H1 (cell line): ENCODE results near the gene OR6K6. TPM values are rescaled to one million over a fixed set of nuclear protein-coding genes. Genes with fewer than 3 reads are reported as not detected.

Experiments
- CTCF ChIA-PET: fragments of 300-600 bp; sonication (Branson Sonifier 250); formaldehyde crosslinking; loops from one replicate; lab custom pipeline; 2021; ENCODE audit not compliant: partially characterized antibody; lab: Charles Lee
- POLR2A ChIA-PET: fragments of 300-600 bp; sonication (Branson Sonifier 250); formaldehyde crosslinking; loops from one replicate; lab custom pipeline; 2021; ENCODE audit warnings: inconsistent platforms; ENCODE audit not compliant: partially characterized antibody; lab: Charles Lee
- DNase-seq, 2 experiments: peaks; one replicate each; pipeline versions ENCODE4 v3.0.0 to v3.0.0-alpha.2; 2010 to 2022; ENCODE audit warnings: low spot score in 2 of 2, low read depth in 1 of 2, mixed read lengths in 1 of 2
- FAIRE-seq: peaks from 2 replicates; lab custom pipeline; 2011; peaks lifted over from hg19 to GRCh38; lab: Jason Lieb, UNC
- H2AFZ ChIP-seq: 2 replicates; pipeline ENCODE4 v1.8.1; 2012; ENCODE audit warnings: low read length, inconsistent platforms
- H2AK5ac ChIP-seq: 2 replicates; pipeline ENCODE4 v1.6.1; 2013; ENCODE audit warnings: low read depth, low read length
- H2BK120ac ChIP-seq: replicated peaks from 2 replicates; pipeline ENCODE3; 2013; ENCODE audit warnings: low read depth, low read length, inconsistent platforms
- H2BK12ac ChIP-seq: 2 replicates; pipeline ENCODE4 v1.6.1; 2013; ENCODE audit warnings: low read depth, low read length
- H2BK15ac ChIP-seq: 2 replicates; pipeline ENCODE4 v1.6.1; 2013; ENCODE audit warnings: low read length
- H2BK20ac ChIP-seq: 2 replicates; pipeline ENCODE4 v1.6.1; 2013; ENCODE audit warnings: low read length
- H2BK5ac ChIP-seq: 2 replicates; pipeline ENCODE4 v1.6.1; 2013; ENCODE audit warnings: low read depth, low read length
- H3K14ac ChIP-seq: 2 replicates; pipeline ENCODE4 v1.6.1; 2013; ENCODE audit warnings: inconsistent platforms; ENCODE audit not compliant: insufficient read length
- H3K18ac ChIP-seq: 2 replicates; pipeline ENCODE4 v1.6.1; 2013; ENCODE audit warnings: low read length; ENCODE audit errors: extremely low read depth
- H3K23ac ChIP-seq: 2 replicates; pipeline ENCODE4 v1.6.1; 2013; ENCODE audit warnings: inconsistent platforms; ENCODE audit not compliant: insufficient read length
- H3K23me2 ChIP-seq: 2 replicates; pipeline ENCODE4 v1.6.1; 2013; ENCODE audit warnings: low read depth, low read length
- H3K27ac ChIP-seq: 2 replicates; pipeline ENCODE4 v1.6.1; 2011; ENCODE audit warnings: low read depth, low read length, inconsistent platforms
- H3K27me3 ChIP-seq, 4 experiments: replicated peaks in 1 of 4; 1 replicate in 1 of 4; 2 replicates in 3 of 4; pipeline versions ENCODE4 v1.6.1 to v1.8.1; 2011 to 2013; ENCODE audit warnings: low read length in 3 of 4, mild to moderate bottlenecking in 3 of 4, inconsistent platforms in 2 of 4, mixed read lengths in 2 of 4, moderate library complexity in 1 of 4; ENCODE audit not compliant: control insufficient read depth in 3 of 4, insufficient read depth in 3 of 4; ENCODE audit errors: extremely low read depth in 1 of 4
- H3K36me3 ChIP-seq, 4 experiments: 2 replicates each; pipeline versions ENCODE4 v1.6.1 to v1.8.1; 2011 to 2013; ENCODE audit warnings: mild to moderate bottlenecking in 4 of 4, low read length in 3 of 4, moderate library complexity in 2 of 4, control low read depth in 1 of 4, inconsistent platforms in 1 of 4; ENCODE audit not compliant: insufficient read depth in 4 of 4, control insufficient read depth in 2 of 4
- H3K4ac ChIP-seq: replicated peaks from 2 replicates; pipeline ENCODE3; 2013; ENCODE audit warnings: low read length, low read depth, mixed read lengths, inconsistent platforms; ENCODE audit not compliant: insufficient read length
- H3K4me1 ChIP-seq, 4 experiments: replicated peaks in 1 of 4; 1 replicate in 1 of 4; 2 replicates in 3 of 4; pipeline versions ENCODE4 v1.6.1 to v1.8.1; 2011 to 2013; ENCODE audit warnings: low read length in 3 of 4, inconsistent platforms in 2 of 4, mixed read lengths in 1 of 4; ENCODE audit not compliant: insufficient read depth in 4 of 4, control insufficient read depth in 3 of 4
- H3K4me2 ChIP-seq, 2 experiments: 2 replicates each; pipeline versions ENCODE4 v1.6.1 to v1.8.1; 2011 to 2013; ENCODE audit warnings: low read depth in 2 of 2, low read length in 2 of 2, control low read depth in 1 of 2, inconsistent platforms in 1 of 2, mild to moderate bottlenecking in 1 of 2; ENCODE audit not compliant: insufficient read depth in 1 of 2
- H3K4me3 ChIP-seq, 4 experiments: fragments of 200-600, 300-600 bp in 1 of 4; sonication (generic), shearing (Covaris generic), sonication (Bioruptor Twin) in 1 of 4; 2 replicates each; pipeline versions ENCODE4 v1.5.1 to v1.8.1; 2011 to 2016; ENCODE audit warnings: low read length in 4 of 4, low read depth in 3 of 4, control low read depth in 2 of 4, inconsistent platforms in 2 of 4, mild to moderate bottlenecking in 2 of 4, mixed read lengths in 1 of 4, moderate library complexity in 1 of 4; ENCODE audit not compliant: insufficient read depth in 2 of 4; ENCODE audit errors: extremely low read depth in 1 of 4
- H3K56ac ChIP-seq: replicated peaks from 2 replicates; pipeline ENCODE3; 2013; ENCODE audit warnings: low read depth, mild to moderate bottlenecking, mixed read lengths, low read length, inconsistent platforms; ENCODE audit not compliant: insufficient read length
- H3K79me1 ChIP-seq: 2 replicates; pipeline ENCODE4 v1.6.1; 2013; ENCODE audit warnings: low read depth, low read length, control low read depth
- H3K79me2 ChIP-seq, 2 experiments: 2 replicates each; pipeline versions ENCODE4 v1.6.1 to v1.8.1; 2012 to 2013; ENCODE audit warnings: low read length in 2 of 2, mild to moderate bottlenecking in 2 of 2, inconsistent platforms in 1 of 2; ENCODE audit not compliant: insufficient read depth in 2 of 2, control insufficient read depth in 1 of 2
- H3K9ac ChIP-seq, 4 experiments: replicated peaks in 1 of 4; 1 replicate in 1 of 4; 2 replicates in 3 of 4; pipeline versions ENCODE4 v1.6.1 to v1.8.1; 2011 to 2013; ENCODE audit warnings: low read depth in 3 of 4, low read length in 3 of 4, control low read depth in 2 of 4, mild to moderate bottlenecking in 2 of 4, moderate library complexity in 2 of 4, inconsistent platforms in 1 of 4; ENCODE audit errors: extremely low read depth in 1 of 4
- H3K9me3 ChIP-seq, 2 experiments: 2 replicates each; pipeline versions ENCODE4 v1.6.1 to v1.8.1; 2012 to 2013; ENCODE audit warnings: mild to moderate bottlenecking in 2 of 2, moderate library complexity in 2 of 2, control low read depth in 1 of 2, inconsistent platforms in 1 of 2, low read depth in 1 of 2, low read length in 1 of 2, mixed read lengths in 1 of 2; ENCODE audit not compliant: insufficient read depth in 2 of 2
- H4K20me1 ChIP-seq, 2 experiments: replicated peaks in 1 of 2; 2 replicates each; pipeline versions ENCODE3 to v1.8.1; 2011 to 2013; ENCODE audit warnings: inconsistent platforms in 2 of 2, low read length in 2 of 2, mild to moderate bottlenecking in 1 of 2; ENCODE audit not compliant: insufficient read depth in 2 of 2, control insufficient read depth in 1 of 2
- H4K5ac ChIP-seq: 2 replicates; pipeline ENCODE4 v1.6.1; 2013; ENCODE audit warnings: low read length, low read depth, mixed read lengths, inconsistent platforms; ENCODE audit not compliant: insufficient read length
- H4K8ac ChIP-seq: 2 replicates; pipeline ENCODE4 v1.8.0; 2013; ENCODE audit warnings: mild to moderate bottlenecking, moderate library complexity, low read length, inconsistent platforms; ENCODE audit not compliant: insufficient read depth; ENCODE audit errors: extremely low read depth
- H4K91ac ChIP-seq: replicated peaks from 2 replicates; pipeline ENCODE3; 2013; ENCODE audit warnings: low read length, mixed read lengths, inconsistent platforms; ENCODE audit not compliant: insufficient read length
- CTBP2 ChIP-seq: IDR thresholded peaks from 2 replicates; pipeline ENCODE4 v1.7.0; 2011; ENCODE audit warnings: borderline replicate concordance, mild to moderate bottlenecking, moderate library complexity, mixed read lengths, low read length; ENCODE audit not compliant: insufficient read depth, insufficient read length
- EP300 ChIP-seq, 2 experiments: IDR thresholded peaks; 1 replicate in 1 of 2; 2 replicates in 1 of 2; pipeline ENCODE4 v1.6.1; 2011 to 2012; ENCODE audit warnings: low read depth in 2 of 2, low read length in 2 of 2, mild to moderate bottlenecking in 2 of 2, borderline replicate concordance in 1 of 2, inconsistent platforms in 1 of 2, moderate library complexity in 1 of 2
- FOSL1 ChIP-seq: IDR thresholded peaks from 2 replicates; pipeline ENCODE4 v1.6.1; 2011; ENCODE audit warnings: mild to moderate bottlenecking, low read depth, low read length, moderate library complexity; ENCODE audit not compliant: insufficient read depth
- KDM4A ChIP-seq: IDR thresholded peaks from one replicate; pipeline ENCODE4 v1.7.1; 2012; ENCODE audit warnings: low read depth, mild to moderate bottlenecking, moderate library complexity, low read length, inconsistent platforms; ENCODE audit not compliant: severe bottlenecking
- KDM5A ChIP-seq: fragments of 200-600 bp; IDR thresholded peaks from 2 replicates; pipeline ENCODE4 v1.7.1; 2012; ENCODE audit warnings: mild to moderate bottlenecking, low read length, inconsistent platforms, mixed read lengths
- POLR2A ChIP-seq, 2 experiments: IDR thresholded peaks; 1 replicate in 1 of 2; 2 replicates in 1 of 2; pipeline ENCODE4 v1.6.1; 2011; ENCODE audit warnings: low read depth in 2 of 2, low read length in 2 of 2, mild to moderate bottlenecking in 2 of 2; ENCODE audit errors: control extremely low read depth in 1 of 2
- RFX5 ChIP-seq: IDR thresholded peaks from 2 replicates; pipeline ENCODE4 v1.6.1; 2011; ENCODE audit warnings: low read depth, low read length, improper control_type of control experiment, borderline replicate concordance
- SP1 ChIP-seq: IDR thresholded peaks from 2 replicates; pipeline ENCODE4 v1.6.1; 2011; ENCODE audit warnings: low read depth, low read length
- SRF ChIP-seq: IDR thresholded peaks from 2 replicates; pipeline ENCODE4 v1.6.1; 2011; ENCODE audit warnings: mild to moderate bottlenecking, low read depth, low read length, moderate library complexity
- polyA plus RNA-seq, 7 experiments: library from polyadenylated mRNA; depleted of rRNA in 3 of 7; stranded (reverse) in 5 of 7; unstranded in 2 of 7; fragments of >200 nt in 5 of 7; fragments of 200-250 nt in 2 of 7; gene quantifications; 1 replicate in 5 of 7; 2 replicates in 1 of 7; 4 replicates in 1 of 7; pipeline versions ENCODE4 v1.2.1 to v1.2.3, GENCODE V29; 2011 to 2013; ENCODE audit warnings: missing spikeins in 2 of 7, mixed read lengths in 2 of 7
- total RNA-seq: library from RNA; stranded (reverse); fragmentation: NEBNext Ultra II Directional; extraction: Animal tissue kit (Norgen Biotek cat#: 25700); gene quantifications from 2 replicates; pipeline ENCODE4 v1.2.1, GENCODE V29; 2021

OR6K6 gene
- total and polyA plus RNA-seq, 2 of the 8 experiments (the other 6 are each of a cell fraction or from before 2014, with no cell fraction given): not detected

GRCh38 chr1:158735848-158736247 lies 18.7 kb upstream of the OR6K6 start:
- TF ChIP-seq KDM4A (no peak), EP300 (IDR thresholded peaks at IDR 0.05; ENCODE audit: borderline replicate concordance in 1 of 2, low read depth in 2 of 2, low read length in 2 of 2) (no peak), CTBP2 (no peak), SRF (no peak), KDM5A (no peak), RFX5 (no peak), FOSL1 (no peak), POLR2A (IDR thresholded peaks at IDR 0.05; ENCODE audit: control extremely low read depth in 1 of 2, low read depth in 2 of 2, low read length in 2 of 2) (no peak), SP1 (no peak)
- FAIRE-seq: no peak

More at GRCh38 chr1:158735848-158736247, 18.7 kb upstream of the OR6K6 start:
- no peak overlapping the region for H3K4me3 ChIP-seq
- ChIA-PET POLR2A (no interaction called here), CTCF (no interaction called here)
- DNase-seq: no peak
- H3K27ac ChIP-seq: no peak overlapping the region
- no peak overlapping the region for H3K56ac ChIP-seq
- no peak overlapping the region for H4K5ac ChIP-seq
- no peaks in the 10 kb centered on the region for H3K79me2 ChIP-seq
- no peak overlapping the region for H2BK120ac ChIP-seq
- H2BK12ac ChIP-seq: no peak overlapping the region
- no peak overlapping the region for H4K91ac ChIP-seq
- no peaks in the 10 kb centered on the region for H3K4me1 ChIP-seq
- no peak overlapping the region for H3K4me2 ChIP-seq
- H4K20me1 ChIP-seq: no peaks in the 10 kb centered on the region
- H2BK15ac ChIP-seq: no peak overlapping the region
- no peak overlapping the region for H4K8ac ChIP-seq
- no peak overlapping the region for H3K9ac ChIP-seq
- H2AFZ ChIP-seq: no peak overlapping the region
- no peaks in the 10 kb centered on the region for H3K23me2 ChIP-seq
- no peak overlapping the region for H2BK5ac ChIP-seq
- H3K36me3 ChIP-seq: no peaks in the 10 kb centered on the region
- H3K9me3 ChIP-seq: no peaks in the 10 kb centered on the region
- no peak overlapping the region for H3K14ac ChIP-seq
- H3K27me3 ChIP-seq: no peaks in the 10 kb centered on the region
- H2AK5ac ChIP-seq: no peak overlapping the region
- no peak overlapping the region for H2BK20ac ChIP-seq
- H3K4ac ChIP-seq: no peak overlapping the region
- H3K23ac ChIP-seq: no peak overlapping the region
- no peak overlapping the region for H3K18ac ChIP-seq
- H3K79me1 ChIP-seq: no peaks in the 10 kb centered on the region
